Keratinocyte (primary cell): ENCODE measurements around the gene MARS1. TPM values are rescaled to one million over a fixed set of nuclear protein-coding genes. Genes with fewer than 3 reads are reported as not detected.

Source experiments
- DNase-seq: peaks from one replicate; pipeline ENCODE4 v3.0.0-alpha.2; 2011; ENCODE audit warnings: low read depth, missing footprints, low spot score
- FAIRE-seq: peaks from 2 replicates; lab custom pipeline; 2011; peaks lifted over from hg19 to GRCh38; lab: Jason Lieb, UNC
- H2AFZ ChIP-seq: 2 replicates; pipeline ENCODE4 v1.6.0; 2012; ENCODE audit warnings: low read length, control low read depth, inconsistent platforms; ENCODE audit not compliant: control insufficient read depth
- H3K27ac ChIP-seq: 2 replicates; pipeline ENCODE4 v1.5.1; 2011; ENCODE audit warnings: low read length; ENCODE audit not compliant: control insufficient read depth, insufficient read depth
- H3K27me3 ChIP-seq: 3 replicates; pipeline ENCODE4 v1.6.0; 2011; ENCODE audit warnings: low read length; ENCODE audit not compliant: control insufficient read depth, insufficient read depth; ENCODE audit errors: extremely low read depth
- H3K36me3 ChIP-seq, 2 experiments: 2 replicates in 1 of 2; 3 replicates in 1 of 2; pipeline ENCODE4 v1.5.1; 2011; ENCODE audit warnings: low read length in 2 of 2, mild to moderate bottlenecking in 1 of 2; ENCODE audit not compliant: control insufficient read depth in 2 of 2, insufficient read depth in 2 of 2; ENCODE audit errors: extremely low read depth in 1 of 2
- H3K4me1 ChIP-seq: 3 replicates; pipeline ENCODE4 v1.5.1; 2011; ENCODE audit warnings: low read length; ENCODE audit not compliant: control insufficient read depth, insufficient read depth; ENCODE audit errors: extremely low read depth
- H3K4me2 ChIP-seq: 3 replicates; pipeline ENCODE4 v1.6.0; 2011; ENCODE audit warnings: low read depth, low read length; ENCODE audit not compliant: control insufficient read depth, insufficient read depth; ENCODE audit errors: extremely low read depth
- H3K4me3 ChIP-seq, 3 experiments: fragments of 200-600 bp in 1 of 3; sonication (generic) in 1 of 3; 2 replicates in 2 of 3; 3 replicates in 1 of 3; pipeline ENCODE4 v1.5.1; 2011 to 2016; ENCODE audit warnings: low read length in 3 of 3, mild to moderate bottlenecking in 3 of 3, control low read depth in 2 of 3, inconsistent platforms in 1 of 3, low read depth in 1 of 3, mixed read lengths in 1 of 3, mixed run types in 1 of 3, moderate library complexity in 1 of 3; ENCODE audit not compliant: control insufficient read depth in 2 of 3, insufficient read depth in 2 of 3; ENCODE audit errors: extremely low read depth in 1 of 3
- H3K79me2 ChIP-seq: 2 replicates; pipeline ENCODE4 v1.6.0; 2012; ENCODE audit warnings: low read length; ENCODE audit not compliant: control insufficient read depth, insufficient read depth
- H3K9ac ChIP-seq: 3 replicates; pipeline ENCODE4 v1.6.0; 2011; ENCODE audit warnings: low read length; ENCODE audit not compliant: control insufficient read depth, insufficient read depth; ENCODE audit errors: extremely low read depth
- H3K9me1 ChIP-seq: 3 replicates; pipeline ENCODE4 v1.6.0; 2011; ENCODE audit warnings: low read length; ENCODE audit not compliant: control insufficient read depth, insufficient read depth; ENCODE audit errors: extremely low read depth
- H3K9me3 ChIP-seq: 2 replicates; pipeline ENCODE4 v1.5.1; 2012; ENCODE audit warnings: low read depth, low read length; ENCODE audit not compliant: control insufficient read depth
- H4K20me1 ChIP-seq: 3 replicates; pipeline ENCODE4 v1.6.0; 2011; ENCODE audit warnings: low read length; ENCODE audit not compliant: control insufficient read depth, insufficient read depth; ENCODE audit errors: extremely low read depth
- EZH2 ChIP-seq: IDR thresholded peaks from one replicate; pipeline ENCODE4 v1.6.1; 2012; ENCODE audit warnings: inconsistent platforms, mild to moderate bottlenecking, low read length, moderate library complexity
- dilution Hi-C: fragments of 300-500 bp; cut with MboI; formaldehyde crosslinking; loops from one replicate; pipeline ENCODE4 v1.7.0; 2020; ENCODE audit warnings: low sequenced_read_pairs; ENCODE audit not compliant: extremely low pct_ligation_motif_present
- polyA plus RNA-seq, 5 experiments: library from polyadenylated mRNA; depleted of rRNA in 3 of 5; stranded (reverse) in 3 of 5; stranded (forward) in 1 of 5; unstranded in 1 of 5; fragments of >200 nt; gene quantifications; 1 replicate in 1 of 5; 2 replicates in 3 of 5; 3 replicates in 1 of 5; pipeline versions ENCODE4 v1.2.1 to v1.2.3, GENCODE V29; 2011 to 2012; ENCODE audit warnings: missing spikeins in 2 of 5, low read depth in 1 of 5, low replicate concordance in 1 of 5
- TF ChIP-seq, protein P1 (sequence below), 3 experiments: IDR thresholded peaks in 1 of 3; conservative IDR thresholded peaks in 1 of 3; optimal IDR thresholded peaks in 1 of 3; 2 replicates in 2 of 3; 3 replicates in 1 of 3; pipeline versions ENCODE3 to v1.5.1; 2011; ENCODE audit warnings: low read length in 3 of 3, mild to moderate bottlenecking in 3 of 3, moderate library complexity in 2 of 3, control low read depth in 1 of 3, inconsistent platforms in 1 of 3; ENCODE audit not compliant: insufficient read depth in 2 of 3; ENCODE audit errors: extremely low read depth in 1 of 3

Gene MARS1
- polyA plus RNA-seq, 1 donor (not counting 4 experiments of a cell fraction or from before 2014, with no cell fraction given): 125 TPM

DNA sequence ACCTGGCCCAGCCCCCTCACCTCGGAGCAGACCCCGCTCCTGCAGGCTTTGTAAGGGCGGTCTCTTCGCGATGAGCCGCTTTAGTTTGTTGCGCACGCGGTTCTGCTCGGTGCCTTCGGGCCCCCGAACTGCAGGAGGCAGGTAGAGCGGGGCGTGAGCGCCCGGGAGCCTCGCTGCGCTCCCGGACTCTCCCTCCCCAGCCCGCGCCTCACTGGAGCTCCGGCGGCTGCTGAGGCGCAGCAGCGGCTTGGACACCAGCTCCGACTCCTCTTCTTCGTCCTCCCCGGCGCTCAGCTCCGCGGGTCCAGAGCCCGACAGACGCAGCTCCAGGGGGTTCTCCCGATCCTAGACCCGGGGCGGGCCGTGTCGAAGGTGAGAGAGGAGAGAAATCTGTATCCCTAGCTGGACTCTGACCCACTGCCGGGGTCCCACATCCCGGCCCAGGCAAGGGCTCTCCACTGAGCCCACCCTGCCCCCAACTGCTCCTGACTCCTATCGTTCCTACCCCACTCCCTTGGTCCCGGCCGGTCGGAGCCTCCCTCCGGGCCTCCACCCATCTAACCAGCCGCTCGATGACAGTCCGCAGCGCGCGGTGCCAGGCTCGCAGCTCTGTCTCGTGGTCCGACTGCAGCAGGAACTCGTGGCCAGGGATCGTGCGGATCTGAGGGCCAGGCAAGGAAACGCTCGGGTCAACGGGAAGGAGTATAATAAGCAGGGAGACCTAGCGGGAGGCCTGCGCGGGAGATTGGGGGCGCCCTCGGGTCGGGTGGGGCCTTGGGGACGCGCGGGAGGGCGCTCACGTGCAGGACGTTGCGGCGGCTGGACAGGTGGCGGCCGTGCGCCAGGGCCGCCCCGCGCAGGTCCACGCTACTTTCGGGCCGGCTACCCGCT, 12.4 kb upstream of the MARS1 start:
- H3K4me3 ChIP-seq: no peak overlapping the region
- peaks cover 3% of the 10 kb centered on the region for H3K4me1 ChIP-seq
- peaks cover 84% of the 10 kb centered on the region for H3K27me3 ChIP-seq
- DNase-seq (no peak), FAIRE-seq (no peak)
- no peak overlapping the region for H3K9ac ChIP-seq
- dilution Hi-C loops: no loop called here
- TF ChIP-seq EZH2: peak; percentile 43
- TF ChIP-seq, protein P1, sequence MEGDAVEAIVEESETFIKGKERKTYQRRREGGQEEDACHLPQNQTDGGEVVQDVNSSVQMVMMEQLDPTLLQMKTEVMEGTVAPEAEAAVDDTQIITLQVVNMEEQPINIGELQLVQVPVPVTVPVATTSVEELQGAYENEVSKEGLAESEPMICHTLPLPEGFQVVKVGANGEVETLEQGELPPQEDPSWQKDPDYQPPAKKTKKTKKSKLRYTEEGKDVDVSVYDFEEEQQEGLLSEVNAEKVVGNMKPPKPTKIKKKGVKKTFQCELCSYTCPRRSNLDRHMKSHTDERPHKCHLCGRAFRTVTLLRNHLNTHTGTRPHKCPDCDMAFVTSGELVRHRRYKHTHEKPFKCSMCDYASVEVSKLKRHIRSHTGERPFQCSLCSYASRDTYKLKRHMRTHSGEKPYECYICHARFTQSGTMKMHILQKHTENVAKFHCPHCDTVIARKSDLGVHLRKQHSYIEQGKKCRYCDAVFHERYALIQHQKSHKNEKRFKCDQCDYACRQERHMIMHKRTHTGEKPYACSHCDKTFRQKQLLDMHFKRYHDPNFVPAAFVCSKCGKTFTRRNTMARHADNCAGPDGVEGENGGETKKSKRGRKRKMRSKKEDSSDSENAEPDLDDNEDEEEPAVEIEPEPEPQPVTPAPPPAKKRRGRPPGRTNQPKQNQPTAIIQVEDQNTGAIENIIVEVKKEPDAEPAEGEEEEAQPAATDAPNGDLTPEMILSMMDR (optimal IDR thresholded peaks at IDR 0.05 in 1 of 3, IDR thresholded peaks at IDR 0.05 in 1 of 3, conservative IDR thresholded peaks at IDR 0.05 in 1 of 3; ENCODE audit: extremely low read depth in 1 of 3, insufficient read depth in 2 of 3, low read length in 3 of 3): peak in 1 of 3 experiments; percentile 15
- no peaks in the 10 kb centered on the region for H3K9me3 ChIP-seq
- no peak overlapping the region for H3K27ac ChIP-seq
- no peaks in the 10 kb centered on the region for H3K9me1 ChIP-seq
- peak overlapping the region; percentile 40 for H3K4me2 ChIP-seq
- no peak overlapping the region for H2AFZ ChIP-seq
- H4K20me1 ChIP-seq: no peaks in the 10 kb centered on the region
- no peaks in the 10 kb centered on the region for H3K79me2 ChIP-seq
- H3K36me3 ChIP-seq: no peaks in the 10 kb centered on the region

DNA sequence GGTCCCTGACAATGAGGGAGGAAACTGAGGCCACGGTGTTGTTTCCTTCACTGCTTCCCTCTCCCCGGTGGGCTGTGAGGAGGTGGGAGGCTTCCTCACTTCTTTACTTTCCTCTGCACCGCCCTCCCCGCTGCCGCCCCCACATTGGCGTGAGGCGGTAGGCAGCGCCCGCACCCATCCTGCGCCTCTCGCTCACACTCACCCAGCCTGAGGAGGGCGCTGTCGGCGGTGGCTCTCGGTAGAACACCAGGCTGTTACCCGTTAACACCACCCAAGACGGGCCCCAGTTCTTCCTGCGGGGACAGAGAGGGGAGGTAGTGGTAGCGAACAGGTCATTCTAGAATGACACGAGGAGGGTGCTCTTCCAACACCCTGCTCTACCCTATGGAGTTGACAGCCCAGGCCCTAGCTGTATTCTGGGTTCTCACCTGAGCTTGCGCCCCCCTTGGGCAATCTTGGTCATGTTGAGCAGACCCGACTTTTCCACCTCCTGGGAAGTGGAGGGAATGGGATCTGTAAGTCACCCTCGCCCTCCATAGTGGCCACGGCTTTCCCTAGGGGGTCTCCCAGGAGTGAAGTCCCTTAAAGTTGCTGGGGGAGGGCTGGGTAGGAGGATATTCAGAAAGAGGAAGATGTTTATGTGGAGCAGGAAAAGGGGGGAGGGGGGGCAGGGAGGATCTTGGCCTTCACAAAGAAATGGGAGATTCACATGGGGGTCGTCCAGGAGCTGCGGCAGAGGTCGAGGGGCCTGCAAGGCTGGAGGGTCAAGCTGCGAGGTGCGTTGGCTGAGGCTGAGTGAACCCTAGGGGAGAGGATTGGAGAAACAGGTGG, 11.5 kb upstream of the MARS1 start:
- H3K4me3 ChIP-seq: no peak overlapping the region
- no peaks in the 10 kb centered on the region for H3K36me3 ChIP-seq
- FAIRE-seq: no peak
- dilution Hi-C loops: no loop called here
- H2AFZ ChIP-seq: no peak overlapping the region
- peaks cover 3% of the 10 kb centered on the region for H3K4me1 ChIP-seq
- H3K79me2 ChIP-seq: no peaks in the 10 kb centered on the region
- peak overlapping the region; percentile 27 for H3K4me2 ChIP-seq
- H4K20me1 ChIP-seq: no peaks in the 10 kb centered on the region
- H3K27me3 ChIP-seq: peaks cover 78% of the 10 kb centered on the region
- no peaks in the 10 kb centered on the region for H3K9me1 ChIP-seq
- H3K9ac ChIP-seq: no peak overlapping the region
- TF ChIP-seq, protein P1 (optimal IDR thresholded peaks at IDR 0.05 in 1 of 3, IDR thresholded peaks at IDR 0.05 in 1 of 3, conservative IDR thresholded peaks at IDR 0.05 in 1 of 3; ENCODE audit: extremely low read depth in 1 of 3, insufficient read depth in 2 of 3, low read length in 3 of 3): peak in 1 of 3 experiments; percentile 38
- peak; percentile 92 for TF ChIP-seq EZH2
- H3K27ac ChIP-seq: no peak overlapping the region
- no peaks in the 10 kb centered on the region for H3K9me3 ChIP-seq
- DNase-seq: no peak
